Neuron (in vitro differentiated cells): ENCODE results near the gene JAG2.

Experiments
- H2AFZ ChIP-seq: one replicate; pipeline ENCODE4 v1.6.1; 2013; ENCODE audit warnings: low read depth, mild to moderate bottlenecking, inconsistent platforms, low read length, moderate library complexity
- H3K27me3 ChIP-seq: one replicate; pipeline ENCODE4 v1.6.1; 2013; ENCODE audit warnings: low read length; ENCODE audit not compliant: insufficient read depth
- H3K36me3 ChIP-seq: one replicate; pipeline ENCODE4 v1.6.1; 2013; ENCODE audit warnings: low read length; ENCODE audit not compliant: insufficient read depth
- H3K4me1 ChIP-seq: one replicate; pipeline ENCODE4 v1.6.1; 2013; ENCODE audit warnings: low read length; ENCODE audit not compliant: insufficient read depth
- H3K4me3 ChIP-seq: 2 replicates; pipeline ENCODE4 v1.5.1; 2013; ENCODE audit warnings: mild to moderate bottlenecking, low read length, moderate library complexity
- H3K9me3 ChIP-seq: one replicate; pipeline ENCODE4 v1.6.1; 2013; ENCODE audit warnings: low read length

Gene JAG2

DNA sequence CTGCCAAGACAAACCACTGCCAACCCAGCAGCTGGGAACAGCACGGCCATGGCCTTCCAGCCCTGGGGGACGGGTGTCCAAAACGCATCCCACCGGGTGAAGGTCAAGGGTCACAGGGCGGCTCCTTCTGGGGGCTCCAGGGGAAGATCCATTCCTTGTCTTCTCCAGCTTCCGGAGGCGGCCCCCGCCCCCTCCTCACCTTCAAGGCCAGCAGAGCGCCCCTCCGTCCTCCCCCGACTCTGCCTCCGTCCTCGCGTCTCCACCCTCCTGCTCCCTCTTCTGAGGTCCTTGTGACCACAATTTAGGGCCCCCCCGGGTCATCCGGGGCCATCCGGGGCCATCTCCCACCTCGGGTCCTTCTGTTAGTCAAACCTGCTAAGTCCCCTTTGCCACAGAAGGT, 16.4 kb upstream of the JAG2 start:
- peaks cover 32% of the 10 kb centered on the region for H3K27me3 ChIP-seq
- H3K36me3 ChIP-seq, result no peaks in the 10 kb centered on the region
- H3K4me1 ChIP-seq, result peaks cover 3% of the 10 kb centered on the region

DNA sequence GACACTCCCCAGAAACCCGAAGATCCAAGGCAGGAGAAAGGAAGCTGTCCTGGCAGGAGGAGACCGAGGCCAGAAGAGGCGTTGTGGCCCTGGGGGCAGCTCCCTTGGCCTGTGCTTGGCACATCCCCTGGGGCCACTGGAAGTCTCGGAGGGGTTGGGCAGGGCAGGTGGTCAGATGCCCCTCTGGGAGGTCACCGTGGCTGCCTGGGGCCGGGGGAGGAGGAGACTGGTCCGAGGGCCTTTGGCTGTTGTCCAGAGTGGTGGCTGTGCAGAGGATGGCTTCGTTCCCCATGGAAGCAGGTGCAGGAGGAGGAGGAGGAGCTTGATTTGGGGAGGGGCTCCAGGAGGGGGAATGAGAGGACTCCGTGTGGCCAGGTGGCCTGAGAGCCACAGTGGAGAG, 15.9 kb upstream of the JAG2 start:
- no peak overlapping the region for H3K4me3 ChIP-seq
- H3K27me3 ChIP-seq, result peaks cover 32% of the 10 kb centered on the region
- peaks cover 3% of the 10 kb centered on the region for H3K4me1 ChIP-seq
- H3K36me3 ChIP-seq, result no peaks in the 10 kb centered on the region
- peaks cover 6% of the 10 kb centered on the region for H3K9me3 ChIP-seq
- H2AFZ ChIP-seq, result no peak overlapping the region

More for the DNA sequence above, 16.4 kb upstream of the JAG2 start:
- H3K4me3 ChIP-seq, result no peak overlapping the region
- H3K9me3 ChIP-seq, result peaks cover 6% of the 10 kb centered on the region
- H2AFZ ChIP-seq, result no peak overlapping the region

DNA sequence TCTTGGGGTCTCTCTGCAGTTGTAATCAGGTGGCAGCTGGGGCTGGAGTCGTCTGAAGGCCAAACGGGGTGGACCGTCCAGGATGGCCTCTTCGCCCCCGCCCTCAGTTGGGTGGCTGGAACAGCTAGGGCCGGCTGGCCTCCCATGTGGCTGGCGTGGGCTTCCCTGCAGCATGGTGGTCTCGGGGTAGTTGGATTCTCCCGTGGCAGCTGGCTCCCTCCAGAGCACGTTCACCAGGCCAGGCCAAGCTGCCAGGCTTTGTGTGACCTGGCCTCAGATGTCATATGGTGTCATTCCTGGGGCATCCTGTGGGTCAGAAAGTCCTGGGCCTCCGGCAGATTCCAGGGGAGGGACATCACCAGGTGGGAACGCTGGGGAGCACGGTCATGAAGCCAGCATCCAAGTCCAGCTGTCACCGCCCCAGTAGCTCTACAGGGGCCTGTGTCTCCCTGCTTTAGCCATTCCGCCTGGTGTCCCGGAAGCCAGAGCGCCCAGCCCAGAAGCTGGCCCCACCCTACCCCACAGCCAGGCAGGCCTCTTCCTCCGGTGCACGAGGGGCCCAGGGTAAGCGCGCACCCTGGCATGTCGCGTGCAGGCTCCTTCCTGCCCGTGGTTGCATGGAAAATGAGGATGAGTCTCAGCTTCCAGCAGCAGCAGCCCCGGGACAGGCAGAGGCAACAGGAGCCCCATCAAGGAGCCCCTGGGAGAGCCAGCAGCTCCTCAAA, 13.9 kb upstream of the JAG2 start:
- no peak overlapping the region for H3K4me3 ChIP-seq
- no peak overlapping the region for H2AFZ ChIP-seq

DNA sequence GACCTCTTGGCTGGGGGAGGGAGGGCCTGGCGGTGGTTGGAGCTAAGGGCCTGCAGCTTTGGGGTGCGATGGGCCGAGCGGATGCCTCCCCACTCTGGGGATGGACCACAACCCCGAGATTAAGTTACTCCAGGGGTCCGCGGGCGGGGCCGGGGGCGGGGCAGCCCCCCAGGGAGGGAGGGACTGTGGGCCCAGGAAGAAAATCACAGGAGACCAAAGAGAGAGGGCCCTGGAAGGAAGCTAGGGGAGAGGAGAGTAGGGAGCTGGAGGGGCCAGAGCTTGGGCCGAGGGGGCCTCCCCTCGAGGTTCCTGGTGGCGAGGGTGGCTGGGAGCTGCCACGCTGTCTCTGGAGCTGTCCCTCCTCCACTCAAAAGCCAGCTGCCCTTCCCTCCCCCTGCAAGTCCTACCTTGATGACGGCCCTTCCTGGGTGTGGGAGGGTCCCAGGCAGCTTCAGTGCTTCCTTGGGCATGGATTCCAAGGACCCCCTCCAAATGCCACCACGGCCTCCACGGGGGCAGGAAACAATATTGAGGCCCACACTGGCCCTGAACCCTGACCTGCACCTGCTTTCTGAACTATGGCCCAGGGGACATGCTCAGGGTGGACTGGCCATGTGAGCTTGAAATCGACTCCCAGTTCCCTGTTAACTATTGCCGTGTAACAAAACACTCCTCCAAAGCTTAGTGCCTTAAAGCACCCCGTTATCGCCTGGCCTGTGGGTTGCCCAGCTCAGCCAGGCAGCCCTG, 13.1 kb upstream of the JAG2 start:
- no peaks in the 10 kb centered on the region for H3K36me3 ChIP-seq
- peaks cover 3% of the 10 kb centered on the region for H3K4me1 ChIP-seq
- H3K4me3 ChIP-seq, result peak overlapping the region; percentile 34
- H3K27me3 ChIP-seq, result peaks cover 32% of the 10 kb centered on the region
- no peak overlapping the region for H2AFZ ChIP-seq
- H3K9me3 ChIP-seq, result no peaks in the 10 kb centered on the region

More for the DNA sequence above, 13.9 kb upstream of the JAG2 start:
- peaks cover 3% of the 10 kb centered on the region for H3K4me1 ChIP-seq
- H3K27me3 ChIP-seq, result peaks cover 32% of the 10 kb centered on the region
- no peaks in the 10 kb centered on the region for H3K36me3 ChIP-seq
- H3K9me3 ChIP-seq, result no peaks in the 10 kb centered on the region

DNA sequence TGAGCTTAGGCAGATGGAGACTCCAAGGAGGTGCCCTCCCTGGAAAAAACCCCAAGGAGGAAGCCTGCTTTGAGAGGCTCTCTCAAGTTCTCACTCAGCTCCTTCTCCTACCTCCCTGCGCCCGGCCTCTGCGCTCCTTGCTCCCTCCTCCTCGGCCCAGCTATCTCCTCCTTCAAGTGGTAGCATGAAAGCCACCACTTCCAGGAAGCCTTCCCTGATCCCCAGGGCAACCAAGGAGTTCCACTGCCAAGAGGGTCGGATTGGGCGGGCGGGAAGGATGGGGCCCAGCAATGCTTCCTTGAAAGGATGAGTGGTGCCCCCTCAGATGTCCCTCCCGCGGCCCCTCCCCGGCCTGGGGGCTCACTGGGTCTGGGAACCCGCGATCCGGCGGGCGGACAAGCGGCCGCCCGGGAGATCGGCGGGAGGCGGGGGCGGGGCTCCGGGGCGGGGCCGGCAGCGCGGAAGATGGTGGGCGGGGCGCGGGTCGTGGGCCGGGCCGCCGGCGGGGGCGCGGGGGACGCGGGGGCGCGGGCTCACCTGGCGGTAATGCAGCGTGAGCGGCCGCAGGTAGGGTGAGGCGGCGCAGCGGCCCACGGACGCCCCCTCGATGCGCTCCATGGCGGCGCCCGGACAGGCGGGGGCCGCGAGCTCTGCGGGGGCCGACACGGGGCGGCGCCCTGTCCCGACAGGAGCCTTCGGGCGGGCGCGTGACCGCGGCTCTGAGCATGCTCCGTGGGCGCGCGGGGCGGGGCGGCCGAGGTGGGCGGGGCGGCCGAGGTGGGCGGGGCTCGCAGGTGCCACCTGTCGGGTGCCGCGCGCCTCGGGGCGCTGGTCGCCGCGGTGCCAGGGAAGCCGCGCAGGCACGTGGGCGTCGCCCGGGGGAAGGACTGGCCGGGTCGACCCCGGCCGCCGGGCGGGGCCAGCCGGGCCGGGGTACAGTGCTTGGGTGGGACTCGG, 12.3 kb upstream of the JAG2 start, which contains the start of gene NUDT14:
Gene NUDT14, minus strand, starts transcription at position 721 of the 957 bp plus-strand sequence. Its CDS starts 103 bp downstream, at position 618.
- H2AFZ ChIP-seq, result no peak within 1 kb of the TSS
- peaks cover 32% of the 10 kb centered on the region for H3K27me3 ChIP-seq
- peaks cover 3% of the 10 kb centered on the region for H3K4me1 ChIP-seq
- H3K36me3 ChIP-seq, result no peaks in the 10 kb centered on the region
- peak within 1 kb of the TSS; percentile 42 for H3K4me3 ChIP-seq
- H3K9me3 ChIP-seq, result no peaks in the 10 kb centered on the region

DNA sequence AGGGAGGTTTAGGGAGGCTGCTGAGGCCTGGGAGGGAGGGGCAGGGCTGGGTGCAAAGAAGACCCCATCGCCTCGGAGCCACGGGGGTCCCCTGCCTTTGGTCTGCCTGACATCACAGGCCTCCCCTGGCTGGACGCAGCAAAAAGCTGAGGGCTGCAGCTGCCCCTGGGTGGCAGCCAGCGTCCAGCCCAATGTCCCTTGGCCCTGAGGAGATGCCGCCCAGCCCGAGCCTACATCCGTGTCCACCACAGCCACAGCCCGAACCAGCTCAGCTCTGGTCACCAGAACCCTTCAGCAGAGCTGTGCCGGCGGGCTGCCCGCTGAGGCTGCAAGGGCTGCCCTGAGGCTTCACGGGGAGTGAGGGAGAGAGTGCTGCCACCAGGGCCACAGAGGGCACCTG, 10.6 kb upstream of the JAG2 start:
- Histone ChIP-seq H3K36me3 (no peaks in the 10 kb centered on the region), H3K4me3 (no peak overlapping the region), H3K9me3 (no peaks in the 10 kb centered on the region), H3K4me1 (peaks cover 3% of the 10 kb centered on the region), H3K27me3 (peaks cover 29% of the 10 kb centered on the region), H2AFZ (no peak overlapping the region)

DNA sequence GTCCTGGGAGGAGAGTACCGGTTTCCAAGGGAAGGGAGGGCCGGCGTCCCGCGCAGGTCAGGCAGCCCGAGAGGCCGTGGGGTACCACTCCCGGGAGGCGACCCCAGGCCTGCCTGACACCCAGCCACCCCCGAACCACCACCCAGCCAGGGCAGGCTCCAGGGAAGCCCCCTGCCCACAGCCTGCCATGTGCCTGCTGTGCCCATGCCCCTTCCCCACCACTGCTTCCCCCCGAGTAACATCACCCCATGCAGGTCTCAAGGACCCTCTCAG, 10.2 kb upstream of the JAG2 start:
- H3K9me3 ChIP-seq, result no peaks in the 10 kb centered on the region
- H3K36me3 ChIP-seq, result no peaks in the 10 kb centered on the region
- peaks cover 3% of the 10 kb centered on the region for H3K4me1 ChIP-seq
- no peak overlapping the region for H2AFZ ChIP-seq
- H3K4me3 ChIP-seq, result no peak overlapping the region
- peaks cover 27% of the 10 kb centered on the region for H3K27me3 ChIP-seq

DNA sequence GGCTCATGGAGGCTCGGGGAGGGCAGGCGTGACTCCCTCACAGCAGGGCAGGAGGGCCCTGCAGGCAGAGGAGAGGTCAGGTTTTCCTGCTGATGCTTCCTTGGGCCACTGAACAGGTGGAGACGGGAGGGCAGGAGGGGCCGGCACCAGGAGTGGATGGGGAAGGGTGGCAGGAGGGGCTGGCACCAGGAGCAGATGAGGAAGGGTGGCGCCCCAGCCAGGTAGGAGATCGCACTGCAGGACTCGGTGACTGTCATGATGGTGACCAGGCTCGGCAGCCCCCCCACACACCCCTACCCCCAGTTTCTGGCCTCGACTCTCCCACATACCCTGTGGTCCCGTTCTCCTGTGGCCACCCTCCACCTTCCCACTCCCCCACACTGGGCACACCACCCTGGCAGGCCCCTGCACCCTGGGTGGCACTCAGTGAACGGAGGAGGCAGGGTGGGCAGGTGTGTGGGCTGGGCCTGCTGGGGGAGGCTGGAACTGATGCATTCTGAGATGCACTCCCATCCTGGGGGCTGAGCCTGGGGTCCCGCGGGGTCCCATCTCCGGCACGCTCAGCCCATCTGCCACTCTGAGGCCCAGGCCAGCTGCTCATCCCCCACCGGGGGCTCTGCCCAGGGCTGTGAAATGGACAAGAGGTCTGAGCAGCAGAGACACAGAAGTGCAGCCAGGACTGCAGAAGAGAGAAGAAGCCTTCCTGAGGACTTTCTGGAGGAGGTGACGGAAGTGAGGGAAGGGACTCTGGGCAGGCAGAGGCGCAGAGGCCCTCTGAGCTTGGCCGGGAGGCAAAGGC, 9.7 kb upstream of the JAG2 start:
- Histone ChIP-seq H3K36me3 (no peaks in the 10 kb centered on the region), H3K27me3 (peaks cover 23% of the 10 kb centered on the region), H3K9me3 (no peaks in the 10 kb centered on the region), H2AFZ (no peak overlapping the region), H3K4me1 (peaks cover 3% of the 10 kb centered on the region), H3K4me3 (no peak overlapping the region)

DNA sequence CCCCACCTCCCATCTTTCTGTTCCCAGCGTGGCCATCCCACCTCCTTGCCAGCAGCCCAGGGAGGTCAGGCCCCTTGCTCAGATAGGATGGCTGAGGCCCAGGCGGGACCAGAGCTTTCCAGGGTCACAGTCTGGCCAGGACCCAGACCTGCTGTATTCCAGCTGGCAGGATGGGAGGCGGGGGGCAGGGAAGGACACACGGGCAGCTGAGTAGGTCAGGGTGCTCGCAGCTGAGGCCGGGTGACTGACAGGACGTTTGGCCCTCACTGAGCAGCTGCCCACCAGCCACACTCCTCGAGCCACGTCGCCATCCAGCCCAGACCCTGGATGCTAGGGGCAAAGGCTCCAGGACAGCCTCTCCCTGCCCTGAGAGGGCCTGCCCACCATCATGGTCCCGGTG, 8.5 kb upstream of the JAG2 start:
- H3K9me3 ChIP-seq, result no peaks in the 10 kb centered on the region

DNA sequence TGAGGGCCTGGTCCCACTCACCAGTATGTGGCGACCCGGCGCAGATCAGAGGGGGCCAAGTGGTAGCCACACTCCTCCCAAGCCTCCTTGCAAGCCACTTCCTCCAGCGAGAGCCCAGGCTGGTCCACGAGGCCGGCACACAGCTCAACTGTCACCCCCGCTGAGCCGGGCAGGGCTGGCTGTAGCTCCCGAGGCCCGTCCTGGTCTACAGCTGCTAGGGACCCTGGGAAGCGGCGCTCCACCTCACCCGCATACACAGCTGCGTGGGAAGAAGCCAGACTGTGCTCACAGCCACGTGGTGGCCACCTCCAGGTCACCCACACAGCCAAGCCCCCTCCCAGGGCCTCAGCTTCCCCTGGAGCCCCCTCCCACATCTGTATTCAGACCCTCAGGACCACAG, 7.9 kb upstream of the JAG2 start:
- Histone ChIP-seq H3K9me3 (no peaks in the 10 kb centered on the region), H3K4me1 (peaks cover 3% of the 10 kb centered on the region), H2AFZ (no peak overlapping the region), H3K4me3 (no peak overlapping the region), H3K27me3 (peaks cover 15% of the 10 kb centered on the region), H3K36me3 (no peaks in the 10 kb centered on the region)

More for the DNA sequence above, 8.5 kb upstream of the JAG2 start:
- Histone ChIP-seq H3K4me3 (no peak overlapping the region), H2AFZ (no peak overlapping the region), H3K27me3 (peaks cover 14% of the 10 kb centered on the region), H3K36me3 (no peaks in the 10 kb centered on the region), H3K4me1 (peaks cover 3% of the 10 kb centered on the region)

DNA sequence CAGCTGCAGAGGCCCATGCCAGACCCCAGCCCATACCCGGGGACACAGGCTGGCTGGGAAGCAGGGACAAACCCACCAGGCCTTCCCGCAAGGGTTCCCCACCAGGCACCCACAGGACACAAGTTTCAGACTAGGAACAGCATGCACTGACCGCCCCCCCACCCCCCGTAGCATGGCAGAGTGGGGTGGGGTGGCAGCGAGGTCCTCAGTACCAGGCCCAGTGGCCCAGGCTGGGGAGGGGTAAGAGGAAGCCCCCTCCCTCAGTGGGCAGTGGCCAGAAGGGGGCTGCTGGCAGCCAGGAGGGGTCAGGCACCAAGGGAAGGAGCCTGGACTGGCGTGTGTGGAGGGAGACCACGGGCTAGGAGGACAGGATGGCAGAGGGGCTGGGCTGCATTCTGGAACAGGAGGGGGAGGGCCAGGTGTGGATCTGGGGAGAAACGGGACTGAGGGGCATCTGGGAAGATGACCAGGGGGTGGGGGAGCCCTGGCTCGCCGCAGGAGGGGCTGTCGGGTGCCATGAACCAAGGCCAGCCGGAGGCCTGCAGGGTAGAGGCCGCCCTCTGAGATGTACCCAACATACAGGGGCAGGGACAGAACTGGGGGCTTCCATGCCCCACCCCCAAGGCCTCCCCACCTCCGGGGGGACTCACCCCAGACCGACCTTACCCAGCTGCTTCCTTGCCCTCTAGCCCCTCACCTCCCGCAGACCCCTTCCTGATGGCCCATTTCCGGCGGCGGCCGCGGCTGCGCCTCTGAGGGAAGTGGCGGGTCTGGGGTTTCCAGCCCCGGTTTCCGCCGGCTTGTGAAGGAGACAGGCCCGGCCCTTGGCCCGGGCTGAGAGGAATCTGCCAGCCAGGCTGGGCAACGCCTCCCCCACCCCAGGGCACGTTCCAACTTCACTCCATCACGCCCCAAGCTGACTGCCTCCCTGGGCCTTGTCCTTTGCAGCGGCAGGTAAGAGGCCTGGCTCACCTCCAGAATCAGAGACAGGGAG, 5.6 kb upstream of the JAG2 start:
- Histone ChIP-seq H3K4me1 (no peaks in the 10 kb centered on the region), H3K27me3 (peaks cover 29% of the 10 kb centered on the region), H3K9me3 (no peaks in the 10 kb centered on the region), H3K4me3 (no peak overlapping the region), H2AFZ (no peak overlapping the region), H3K36me3 (no peaks in the 10 kb centered on the region)
